Lower leg skin (tissue), 3 donors: ENCODE data around the gene SLC15A3.

Experiments
- CTCF ChIP-seq, 3 donors: fragments of 450-650 bp; IDR thresholded peaks; one replicate each; pipeline ENCODE4 v1.5.1; 2016; ENCODE audit warnings: antibody characterized with exemption in 3 of 3, mild to moderate bottlenecking in 3 of 3, moderate library complexity in 2 of 3
- POLR2A ChIP-seq, 2 donors: fragments of 450-650 bp; IDR thresholded peaks; one replicate each; pipeline ENCODE4 v1.6.1; 2016 to 2017; ENCODE audit warnings: antibody characterized with exemption in 2 of 2, mild to moderate bottlenecking in 1 of 2, moderate library complexity in 1 of 2

DNA sequence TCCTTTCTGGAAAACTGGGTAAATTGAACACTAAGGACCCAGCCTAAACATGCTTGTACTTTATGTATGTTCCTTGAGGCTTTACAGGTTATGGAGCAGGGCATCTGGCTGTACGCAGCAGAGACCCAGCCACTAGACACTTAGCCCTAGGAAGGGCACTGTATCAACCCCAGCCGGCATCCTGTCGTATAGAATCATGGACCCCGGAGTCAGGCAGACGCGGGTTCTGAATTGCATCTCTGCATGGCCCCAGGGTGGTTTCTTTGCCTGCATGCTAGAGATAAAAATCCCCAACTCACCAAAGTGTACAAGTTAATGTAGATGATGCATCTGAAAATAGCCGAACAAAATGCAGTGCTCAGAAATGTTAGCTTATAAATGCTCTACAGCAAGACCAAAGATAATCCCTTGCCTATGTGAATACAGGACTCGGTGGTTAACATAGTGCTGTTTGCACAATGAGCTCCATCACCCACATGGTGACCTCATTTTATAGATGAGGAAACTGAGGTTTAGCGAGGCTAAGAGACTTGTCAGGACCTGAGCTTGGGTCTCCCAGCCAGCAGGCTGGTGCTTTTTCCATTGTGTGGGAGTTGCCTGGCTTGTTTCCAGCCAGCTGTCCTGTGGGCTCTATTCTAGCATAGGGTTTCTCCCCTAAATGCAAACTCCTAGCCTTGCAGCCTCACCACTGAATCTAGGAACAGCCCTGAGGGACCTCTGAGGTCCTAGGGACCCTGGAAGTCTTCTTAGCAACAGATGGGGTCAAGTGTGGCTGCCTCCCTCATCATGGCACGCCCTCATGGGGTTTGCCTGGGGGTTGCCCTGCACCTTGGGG, 26.8 kb upstream of the SLC15A3 start:
- no peak for TF ChIP-seq POLR2A (IDR thresholded peaks at IDR 0.05)
- no peak for TF ChIP-seq CTCF (IDR thresholded peaks at IDR 0.05)
